Measurements from ENCODE around the gene NRROS. TPM values are rescaled to one million over a fixed set of nuclear protein-coding genes. Genes with fewer than 3 reads are reported as not detected.

NRROS gene
- total RNA-seq, 1 donor: 2.9 TPM

- TF ChIP-seq, protein P1, sequence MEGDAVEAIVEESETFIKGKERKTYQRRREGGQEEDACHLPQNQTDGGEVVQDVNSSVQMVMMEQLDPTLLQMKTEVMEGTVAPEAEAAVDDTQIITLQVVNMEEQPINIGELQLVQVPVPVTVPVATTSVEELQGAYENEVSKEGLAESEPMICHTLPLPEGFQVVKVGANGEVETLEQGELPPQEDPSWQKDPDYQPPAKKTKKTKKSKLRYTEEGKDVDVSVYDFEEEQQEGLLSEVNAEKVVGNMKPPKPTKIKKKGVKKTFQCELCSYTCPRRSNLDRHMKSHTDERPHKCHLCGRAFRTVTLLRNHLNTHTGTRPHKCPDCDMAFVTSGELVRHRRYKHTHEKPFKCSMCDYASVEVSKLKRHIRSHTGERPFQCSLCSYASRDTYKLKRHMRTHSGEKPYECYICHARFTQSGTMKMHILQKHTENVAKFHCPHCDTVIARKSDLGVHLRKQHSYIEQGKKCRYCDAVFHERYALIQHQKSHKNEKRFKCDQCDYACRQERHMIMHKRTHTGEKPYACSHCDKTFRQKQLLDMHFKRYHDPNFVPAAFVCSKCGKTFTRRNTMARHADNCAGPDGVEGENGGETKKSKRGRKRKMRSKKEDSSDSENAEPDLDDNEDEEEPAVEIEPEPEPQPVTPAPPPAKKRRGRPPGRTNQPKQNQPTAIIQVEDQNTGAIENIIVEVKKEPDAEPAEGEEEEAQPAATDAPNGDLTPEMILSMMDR (IDR thresholded peaks at IDR 0.05; ENCODE audit: insufficient read depth, low read length): no peak
- DNase-seq (ENCODE audit: low read depth): no peak
- no peak overlapping the region for H3K4me3 ChIP-seq (ENCODE audit: low read depth, low read length)
Observed at GRCh38 chr3:196645897-196646665, 6.6 kb downstream of the NRROS start.

- no peak for DNase-seq (ENCODE audit: low read depth)
- H3K4me3 ChIP-seq (ENCODE audit: low read depth, low read length): no peak overlapping the region
- TF ChIP-seq, protein P1 (IDR thresholded peaks at IDR 0.05; ENCODE audit: insufficient read depth, low read length): no peak
Observed at GRCh38 chr3:196646666-196647216, 7.2 kb downstream of the NRROS start.

DNA sequence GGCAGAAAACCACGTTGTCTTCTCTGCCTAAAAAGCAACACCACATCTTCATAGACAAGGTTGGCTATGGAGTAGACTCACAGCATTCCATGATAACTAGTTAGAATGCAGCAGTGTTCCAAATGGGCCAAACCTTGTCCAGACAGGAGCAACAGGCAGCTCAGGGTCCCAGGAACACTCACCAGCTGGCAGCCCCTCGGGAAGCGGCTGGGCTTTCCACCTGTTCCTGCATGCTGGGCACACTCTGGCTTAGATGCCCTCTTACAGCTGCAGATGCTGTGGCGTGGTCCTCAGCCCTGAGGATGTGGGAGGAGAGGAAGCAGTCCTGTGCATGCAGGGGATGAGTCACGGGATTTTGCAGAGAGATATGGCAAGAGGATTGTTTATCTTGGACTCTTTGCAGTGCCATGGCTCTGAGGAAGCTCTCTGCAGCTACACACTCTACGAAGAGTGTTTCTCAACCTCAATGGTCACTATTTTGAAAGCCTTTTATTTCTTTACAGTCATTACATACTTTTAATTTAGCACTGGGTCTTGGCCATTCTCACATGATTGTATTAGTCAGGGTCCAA, 11.3 kb downstream of the NRROS start:
- H3K4me3 ChIP-seq (ENCODE audit: low read depth, low read length): no peak overlapping the region
- TF ChIP-seq, protein P1 (IDR thresholded peaks at IDR 0.05; ENCODE audit: insufficient read depth, low read length): no peak
- peak; percentile 99 for DNase-seq (ENCODE audit: low read depth)

- no peak for DNase-seq (ENCODE audit: low read depth)
- no peak overlapping the region for H3K4me3 ChIP-seq (ENCODE audit: low read depth, low read length)
- TF ChIP-seq, protein P1 (IDR thresholded peaks at IDR 0.05; ENCODE audit: insufficient read depth, low read length): no peak
Observed at GRCh38 chr3:196651819-196652218, 12.3 kb downstream of the NRROS start.

GRCh38 chr3:196652961-196653795, 13.7 kb downstream of the NRROS start:
- TF ChIP-seq, protein P1 (IDR thresholded peaks at IDR 0.05; ENCODE audit: insufficient read depth, low read length): no peak

GRCh38 chr3:196654006-196654734, 14.7 kb downstream of the NRROS start:
- TF ChIP-seq, protein P1 (IDR thresholded peaks at IDR 0.05; ENCODE audit: insufficient read depth, low read length): no peak
- no peak for DNase-seq (ENCODE audit: low read depth)
- no peak overlapping the region for H3K4me3 ChIP-seq (ENCODE audit: low read depth, low read length)

More at GRCh38 chr3:196652961-196653795, 13.7 kb downstream of the NRROS start:
- DNase-seq (ENCODE audit: low read depth): no peak
- no peak overlapping the region for H3K4me3 ChIP-seq (ENCODE audit: low read depth, low read length)
